ENCODE data around the gene SLC4A9.

The SLC4A9 gene, protein sequence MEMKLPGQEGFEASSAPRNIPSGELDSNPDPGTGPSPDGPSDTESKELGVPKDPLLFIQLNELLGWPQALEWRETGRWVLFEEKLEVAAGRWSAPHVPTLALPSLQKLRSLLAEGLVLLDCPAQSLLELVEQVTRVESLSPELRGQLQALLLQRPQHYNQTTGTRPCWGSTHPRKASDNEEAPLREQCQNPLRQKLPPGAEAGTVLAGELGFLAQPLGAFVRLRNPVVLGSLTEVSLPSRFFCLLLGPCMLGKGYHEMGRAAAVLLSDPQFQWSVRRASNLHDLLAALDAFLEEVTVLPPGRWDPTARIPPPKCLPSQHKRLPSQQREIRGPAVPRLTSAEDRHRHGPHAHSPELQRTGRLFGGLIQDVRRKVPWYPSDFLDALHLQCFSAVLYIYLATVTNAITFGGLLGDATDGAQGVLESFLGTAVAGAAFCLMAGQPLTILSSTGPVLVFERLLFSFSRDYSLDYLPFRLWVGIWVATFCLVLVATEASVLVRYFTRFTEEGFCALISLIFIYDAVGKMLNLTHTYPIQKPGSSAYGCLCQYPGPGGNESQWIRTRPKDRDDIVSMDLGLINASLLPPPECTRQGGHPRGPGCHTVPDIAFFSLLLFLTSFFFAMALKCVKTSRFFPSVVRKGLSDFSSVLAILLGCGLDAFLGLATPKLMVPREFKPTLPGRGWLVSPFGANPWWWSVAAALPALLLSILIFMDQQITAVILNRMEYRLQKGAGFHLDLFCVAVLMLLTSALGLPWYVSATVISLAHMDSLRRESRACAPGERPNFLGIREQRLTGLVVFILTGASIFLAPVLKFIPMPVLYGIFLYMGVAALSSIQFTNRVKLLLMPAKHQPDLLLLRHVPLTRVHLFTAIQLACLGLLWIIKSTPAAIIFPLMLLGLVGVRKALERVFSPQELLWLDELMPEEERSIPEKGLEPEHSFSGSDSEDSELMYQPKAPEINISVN

DNA sequence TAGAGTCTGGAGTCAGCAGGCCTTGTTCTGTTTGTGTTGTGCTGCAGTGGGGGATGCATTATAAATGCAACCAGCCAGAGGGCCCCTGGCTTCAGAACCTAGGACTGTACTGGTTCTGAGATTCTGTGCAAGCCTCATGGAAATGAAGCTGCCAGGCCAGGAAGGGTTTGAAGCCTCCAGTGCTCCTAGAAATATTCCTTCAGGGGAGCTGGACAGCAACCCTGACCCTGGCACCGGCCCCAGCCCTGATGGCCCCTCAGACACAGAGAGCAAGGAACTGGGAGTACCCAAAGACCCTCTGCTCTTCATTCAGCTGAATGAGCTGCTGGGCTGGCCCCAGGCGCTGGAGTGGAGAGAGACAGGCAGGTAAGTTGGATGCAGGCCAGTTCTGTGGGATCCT is at the start of gene SLC4A9:
Gene SLC4A9, plus strand, starts transcription at position 94 of the 400 bp plus-strand sequence. Its CDS starts 43 bp downstream, at position 137.
- DNase-seq (ENCODE audit: low read depth), result no peak

DNA sequence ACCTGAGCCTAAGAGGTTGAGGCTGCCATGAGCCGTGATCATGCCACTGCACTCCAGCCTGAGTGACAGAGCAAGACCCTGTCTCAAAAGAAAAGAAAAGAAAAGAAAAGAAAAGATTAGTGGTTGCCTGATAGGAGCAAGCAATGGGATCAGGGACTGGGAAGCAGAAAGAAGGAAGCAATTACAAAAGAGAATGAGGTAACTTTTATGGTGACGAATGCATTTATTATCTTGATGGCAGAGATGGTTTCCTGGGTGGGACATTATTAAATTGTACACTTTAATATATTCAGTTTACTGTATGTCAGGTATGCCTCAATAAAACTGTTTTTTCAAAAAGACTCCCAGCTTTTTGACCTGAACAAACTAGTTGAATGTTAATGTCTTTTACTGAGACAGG is 49.6 kb upstream of the SLC4A9 start:
- DNase-seq (ENCODE audit: low read depth), result peak; percentile 66

DNA sequence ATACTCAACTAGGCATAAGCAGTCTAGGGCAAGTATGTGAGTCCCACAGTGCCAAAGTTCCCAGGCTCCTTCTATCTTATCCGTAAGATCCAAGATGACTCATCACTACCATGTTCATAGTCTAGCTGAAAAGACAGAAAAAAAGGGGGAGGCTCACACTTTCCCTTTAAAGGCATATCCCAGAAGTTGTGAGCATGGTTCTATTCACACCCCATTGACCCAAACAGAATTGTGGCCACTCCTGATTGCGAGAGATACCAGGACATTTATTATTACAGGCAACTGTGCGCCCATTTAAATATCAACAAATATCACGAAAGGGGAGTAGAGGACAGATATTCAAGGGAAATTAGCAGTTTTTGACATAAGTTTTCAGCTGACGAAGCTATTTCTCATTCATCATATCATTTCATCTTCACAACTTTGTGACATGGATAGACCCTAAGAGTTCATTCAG is 49.0 kb upstream of the SLC4A9 start:
- peak; percentile 96 for DNase-seq (ENCODE audit: low read depth)

DNA sequence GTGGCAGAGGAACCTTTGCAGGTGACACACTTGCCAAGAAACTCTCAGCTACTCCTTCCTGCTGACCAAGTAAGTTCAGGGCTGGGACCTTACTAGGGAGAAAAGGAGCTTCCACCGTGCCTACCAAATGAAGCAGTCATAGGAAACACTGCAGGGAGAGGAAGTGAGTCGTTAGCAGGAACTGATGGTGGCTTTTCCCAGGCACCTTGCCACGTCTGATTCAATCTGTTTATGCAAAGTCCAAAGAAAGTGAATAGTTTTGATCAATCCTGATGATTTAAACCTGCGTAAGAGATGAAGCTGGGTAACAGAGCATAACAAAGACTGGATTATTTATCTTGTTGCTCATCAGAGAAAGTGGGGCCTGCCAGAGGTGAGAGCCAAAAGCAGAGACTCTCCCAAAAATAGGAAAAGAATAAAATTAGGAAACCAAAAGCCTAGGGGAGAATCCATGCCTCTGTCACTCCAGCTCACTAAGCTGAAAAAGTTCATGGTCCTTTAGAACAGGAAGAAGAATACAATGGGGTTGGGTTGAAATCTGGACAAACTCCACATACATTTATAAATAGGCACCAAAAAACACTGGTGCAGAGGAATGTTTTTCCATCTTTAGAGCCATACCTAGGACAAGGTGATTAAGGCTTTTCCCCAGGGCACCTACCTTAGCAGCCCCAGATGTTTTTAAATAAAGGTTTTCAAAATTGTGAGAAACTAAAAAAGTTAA is 47.8 kb upstream of the SLC4A9 start:
- DNase-seq (ENCODE audit: low read depth), result peak; percentile 46

DNA sequence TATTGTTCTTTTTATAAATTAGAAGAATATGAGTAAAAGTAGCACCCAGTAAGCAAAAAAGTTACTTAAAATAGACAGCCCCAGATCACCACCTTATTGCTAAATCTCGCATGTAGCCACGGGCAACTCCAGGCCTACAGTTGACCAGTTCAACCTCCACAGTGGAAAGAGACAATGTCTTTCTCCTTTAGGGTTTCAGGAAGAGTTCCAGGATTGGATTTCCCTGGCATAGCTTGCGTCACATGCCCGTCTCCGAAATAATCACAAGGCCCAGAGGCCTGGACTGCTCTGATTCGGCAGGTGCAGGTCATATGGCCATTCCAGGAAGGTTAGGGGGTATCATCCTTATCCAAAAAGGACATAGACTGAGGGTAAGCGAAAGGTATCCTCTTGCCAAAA is 47.2 kb upstream of the SLC4A9 start:
- DNase-seq (ENCODE audit: low read depth), result no peak

DNA sequence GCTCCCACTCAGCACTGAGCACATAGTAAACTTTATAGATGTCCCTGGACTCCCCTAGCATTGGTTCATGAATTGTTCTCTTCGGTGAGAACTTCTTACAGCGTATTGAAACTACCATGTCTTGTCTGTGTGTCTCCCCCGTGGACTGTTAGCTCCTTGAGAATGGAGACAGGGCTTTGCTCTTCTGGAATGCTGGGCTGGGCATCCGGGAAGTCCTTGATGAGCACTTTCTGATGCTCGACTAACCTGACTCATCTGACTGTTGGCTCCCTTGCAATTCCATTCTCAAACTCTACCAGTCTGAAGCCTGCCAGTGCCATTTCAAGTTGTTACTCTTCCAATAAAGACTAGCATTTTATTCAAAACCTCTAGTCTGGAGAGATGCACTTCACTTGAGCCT is 42.1 kb upstream of the SLC4A9 start:
- peak; percentile 58 for DNase-seq (ENCODE audit: low read depth)

DNA sequence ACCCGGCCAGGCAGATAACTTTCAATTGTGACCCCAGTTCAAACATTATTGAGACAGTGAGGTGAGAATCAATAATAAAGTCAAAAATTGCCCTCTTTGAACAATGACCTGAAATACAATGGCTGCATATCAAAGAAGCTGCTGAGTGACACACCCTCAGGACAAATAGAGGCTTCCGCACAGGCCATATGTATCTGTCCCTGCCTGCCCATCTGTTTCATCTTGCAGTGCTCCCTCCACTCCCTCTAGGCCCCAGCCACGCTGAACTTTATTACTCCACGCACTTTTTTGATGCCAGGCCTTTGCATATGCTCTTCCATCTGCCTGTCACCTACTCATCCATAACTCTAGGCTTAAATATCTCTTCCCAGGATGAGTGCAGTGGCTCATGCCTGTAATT is 41.2 kb upstream of the SLC4A9 start:
- no peak for DNase-seq (ENCODE audit: low read depth)

DNA sequence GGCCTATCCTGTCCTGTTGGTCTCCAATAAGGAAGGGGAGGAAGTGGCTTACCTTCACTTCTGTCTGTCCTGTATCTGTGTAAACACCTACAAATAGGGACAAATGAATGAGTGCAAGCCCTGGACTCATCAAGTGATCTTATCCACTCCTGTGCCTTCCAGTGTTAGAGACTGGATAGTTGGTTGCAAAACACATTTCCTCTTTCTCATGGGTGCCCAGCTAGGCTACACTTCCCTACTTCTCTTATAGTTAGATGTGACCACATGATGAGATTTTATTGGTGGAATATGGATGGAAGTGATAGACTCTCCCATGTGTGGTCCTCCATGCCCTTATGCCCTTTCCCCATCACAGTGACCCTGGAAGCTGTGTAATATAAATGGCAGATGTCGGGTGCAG is 40.2 kb upstream of the SLC4A9 start:
- no peak for DNase-seq (ENCODE audit: low read depth)

DNA sequence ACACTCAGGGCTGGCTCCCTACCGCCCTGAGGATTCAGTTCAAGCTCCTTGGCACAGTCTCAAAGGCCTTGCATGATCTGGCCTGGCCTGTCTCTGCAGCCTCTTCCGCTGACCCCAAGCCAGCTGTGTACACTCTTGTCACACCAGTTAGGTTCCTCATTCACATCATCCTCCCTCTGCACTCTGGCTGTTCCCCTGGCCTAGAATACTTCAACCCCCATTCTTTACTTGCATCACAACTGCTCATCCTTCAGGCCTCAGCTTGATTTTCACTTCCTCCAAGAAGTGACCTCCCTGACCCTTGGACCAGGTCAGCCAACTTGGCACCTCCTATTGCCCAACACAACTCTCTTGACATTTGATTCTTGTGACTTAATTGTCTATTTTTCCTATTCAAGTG is 38.2 kb upstream of the SLC4A9 start:
- DNase-seq (ENCODE audit: low read depth), result no peak

DNA sequence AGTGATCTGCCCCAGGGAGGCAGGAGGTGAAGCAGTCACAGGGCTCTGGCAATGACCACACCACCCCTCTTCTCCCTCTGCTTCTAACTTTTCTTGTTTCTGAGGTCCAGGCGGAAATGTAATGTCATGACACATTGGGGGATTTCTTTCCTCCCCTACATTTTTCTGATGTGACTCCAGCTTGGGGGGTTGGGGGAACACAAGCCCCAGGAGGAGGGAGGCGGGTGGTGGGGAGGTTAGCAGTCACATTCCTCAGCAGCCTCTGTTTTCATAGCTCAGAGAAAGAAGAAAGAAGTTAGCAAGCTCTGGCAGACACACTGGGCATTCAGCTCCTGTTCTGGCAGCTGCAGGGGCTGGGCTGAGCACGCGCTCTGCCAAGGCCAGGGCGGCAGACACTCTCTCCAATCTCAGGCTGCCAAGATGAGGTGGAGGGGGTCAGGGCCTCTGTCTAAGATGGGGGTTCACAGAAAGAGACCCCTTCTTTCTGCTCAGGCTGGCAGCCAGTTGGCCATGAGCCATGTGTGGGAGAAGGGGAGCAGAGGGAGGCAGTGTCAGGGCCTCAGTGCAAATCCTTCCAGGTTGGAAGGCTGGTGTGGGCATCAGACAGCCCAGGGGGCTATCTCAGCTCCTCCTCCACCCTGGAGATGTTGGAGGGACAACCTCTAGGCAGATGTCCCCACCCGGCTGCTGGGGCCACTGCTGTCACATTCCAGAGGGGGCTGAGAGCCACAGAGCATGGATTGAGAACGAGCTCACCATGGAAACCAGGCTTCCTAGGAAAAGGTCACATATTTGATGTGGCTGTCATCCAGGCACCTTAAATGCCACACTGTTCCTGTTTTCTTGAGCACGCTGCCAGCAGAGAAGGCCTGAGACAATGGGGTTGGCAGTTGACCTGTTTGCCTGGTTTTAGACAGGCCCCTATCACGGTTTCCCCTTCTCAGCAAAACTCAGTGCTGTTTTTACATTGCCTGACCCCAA is 37.0 kb upstream of the SLC4A9 start:
- peak; percentile 97 for DNase-seq (ENCODE audit: low read depth)

DNA sequence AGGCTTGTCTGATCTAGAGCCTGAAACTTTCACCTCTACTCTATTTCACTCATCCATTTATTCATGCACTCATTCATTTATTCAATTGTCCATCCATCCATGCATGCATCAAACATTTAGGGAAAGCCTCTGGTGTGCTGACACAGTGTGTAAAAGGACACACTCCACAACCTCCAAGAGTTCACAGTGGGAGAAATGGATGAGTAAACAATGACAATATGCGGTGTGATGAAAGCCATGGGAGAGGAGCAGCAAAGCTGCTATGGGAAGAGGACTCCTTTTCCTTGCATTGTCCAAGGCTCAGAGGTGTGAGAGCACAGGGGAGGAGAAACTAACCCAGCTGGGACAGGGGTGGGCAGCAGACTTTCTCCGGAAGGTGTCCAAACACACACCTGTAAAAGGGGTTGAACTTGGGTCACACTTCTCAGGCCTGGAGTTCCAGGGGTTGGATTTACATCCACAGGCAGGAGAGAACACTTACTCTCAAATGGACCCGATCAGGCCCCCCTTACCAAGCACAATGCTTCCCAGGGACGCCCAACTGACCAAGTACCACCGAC is 35.9 kb upstream of the SLC4A9 start:
- DNase-seq (ENCODE audit: low read depth), result peak; percentile 37

DNA sequence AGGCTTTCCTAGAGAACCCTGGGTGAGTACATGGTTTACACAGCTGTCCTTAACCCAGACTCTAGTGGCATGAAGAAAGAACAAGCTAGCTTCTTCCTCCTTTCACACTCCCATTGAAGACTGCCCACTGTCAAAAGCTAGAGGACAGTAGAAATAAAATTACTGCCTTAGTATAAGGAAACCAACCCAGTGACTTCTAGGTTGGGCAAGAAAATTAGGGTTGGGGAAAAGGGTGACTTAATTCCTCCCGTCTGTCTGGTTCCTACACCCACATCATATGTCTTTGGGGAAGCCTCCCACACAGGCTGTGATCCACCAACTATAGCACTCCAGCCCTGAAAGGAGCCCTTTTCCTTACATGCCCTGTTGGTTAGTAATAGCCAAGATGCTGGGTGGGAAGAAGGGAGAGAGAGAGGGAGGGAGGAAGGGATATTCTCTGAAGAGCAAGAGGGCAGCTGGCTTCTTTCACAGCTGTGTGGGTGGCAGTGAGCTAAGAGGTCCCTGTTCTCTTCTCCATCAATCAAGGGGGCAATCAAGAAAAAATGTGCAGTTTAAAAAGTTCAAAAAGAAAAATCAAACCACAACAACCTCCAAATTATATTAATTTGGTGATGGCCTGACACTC is 35.3 kb upstream of the SLC4A9 start:
- peak; percentile 97 for DNase-seq (ENCODE audit: low read depth)

DNA sequence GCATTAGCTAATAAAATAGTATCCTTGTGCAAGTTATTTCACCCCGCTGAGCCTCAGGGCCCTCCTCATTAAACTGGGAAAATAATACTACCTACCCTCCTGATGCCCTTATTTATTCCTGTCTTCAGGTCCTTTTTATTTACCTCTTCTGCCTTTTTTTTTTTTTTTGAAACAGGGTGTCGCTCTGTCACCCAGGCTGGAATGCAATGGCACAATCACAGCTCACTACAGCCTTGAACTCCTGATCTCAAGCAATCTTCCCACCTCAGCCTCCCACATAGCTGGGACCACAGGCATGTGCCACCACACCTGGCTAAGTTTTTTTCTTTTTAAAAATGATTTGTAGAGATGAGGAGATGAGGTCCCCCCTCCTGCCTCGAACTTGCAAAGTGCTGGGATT is 34.5 kb upstream of the SLC4A9 start:
- no peak for DNase-seq (ENCODE audit: low read depth)

DNA sequence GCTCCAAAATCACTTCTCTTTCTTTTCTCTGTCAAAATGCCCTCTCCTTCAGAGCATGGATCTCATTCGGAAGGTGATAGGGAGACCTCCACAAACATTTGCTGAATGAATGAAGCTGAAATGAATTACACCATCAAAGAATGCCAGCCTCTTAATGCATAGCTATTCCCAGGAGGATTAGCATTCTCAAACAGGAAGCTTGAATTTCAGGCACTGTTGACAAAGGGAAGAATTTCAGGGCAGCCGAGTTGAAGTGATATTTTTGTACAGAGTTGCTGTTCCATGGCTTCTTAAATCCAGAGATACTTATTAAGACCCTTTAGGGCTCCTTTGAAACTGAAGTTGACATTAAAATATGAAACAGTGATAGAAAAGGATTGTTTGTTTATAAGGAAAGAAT is 32.4 kb upstream of the SLC4A9 start:
- peak; percentile 47 for DNase-seq (ENCODE audit: low read depth)

DNA sequence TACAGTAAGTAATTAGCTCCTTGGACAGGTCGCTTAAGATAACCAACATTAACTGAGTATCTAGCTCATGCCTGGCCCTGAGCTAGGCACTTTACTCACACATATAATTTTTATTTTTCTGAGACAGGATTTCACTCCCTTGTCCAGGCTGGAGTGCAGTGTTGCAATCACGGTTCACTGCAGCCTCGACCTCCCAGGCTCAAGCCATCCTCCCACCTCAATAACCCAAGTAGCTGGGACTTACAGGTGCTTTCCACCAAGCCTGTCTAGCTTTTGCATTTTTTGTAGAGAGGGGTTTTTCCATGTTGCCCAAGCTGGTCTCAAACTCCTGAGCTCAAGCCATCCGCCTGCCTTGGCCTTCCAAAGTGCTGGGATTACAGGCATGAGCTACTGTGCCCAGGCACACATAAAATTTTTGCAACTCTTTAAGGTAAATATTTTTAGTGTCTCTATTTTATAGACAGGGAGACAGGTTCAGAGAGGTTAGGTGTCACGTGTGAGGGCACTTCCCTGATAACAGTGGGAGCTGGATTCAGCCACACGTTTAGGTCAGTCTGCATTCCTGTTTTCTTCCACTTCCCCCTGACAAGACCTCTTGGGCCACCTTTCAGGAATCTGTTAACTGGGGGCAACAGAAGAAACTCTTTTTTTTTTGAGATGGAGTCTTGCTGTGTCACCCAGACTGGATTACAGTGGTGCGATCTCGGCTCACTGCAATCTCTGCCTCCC is 31.8 kb upstream of the SLC4A9 start:
- DNase-seq (ENCODE audit: low read depth), result peak; percentile 20

DNA sequence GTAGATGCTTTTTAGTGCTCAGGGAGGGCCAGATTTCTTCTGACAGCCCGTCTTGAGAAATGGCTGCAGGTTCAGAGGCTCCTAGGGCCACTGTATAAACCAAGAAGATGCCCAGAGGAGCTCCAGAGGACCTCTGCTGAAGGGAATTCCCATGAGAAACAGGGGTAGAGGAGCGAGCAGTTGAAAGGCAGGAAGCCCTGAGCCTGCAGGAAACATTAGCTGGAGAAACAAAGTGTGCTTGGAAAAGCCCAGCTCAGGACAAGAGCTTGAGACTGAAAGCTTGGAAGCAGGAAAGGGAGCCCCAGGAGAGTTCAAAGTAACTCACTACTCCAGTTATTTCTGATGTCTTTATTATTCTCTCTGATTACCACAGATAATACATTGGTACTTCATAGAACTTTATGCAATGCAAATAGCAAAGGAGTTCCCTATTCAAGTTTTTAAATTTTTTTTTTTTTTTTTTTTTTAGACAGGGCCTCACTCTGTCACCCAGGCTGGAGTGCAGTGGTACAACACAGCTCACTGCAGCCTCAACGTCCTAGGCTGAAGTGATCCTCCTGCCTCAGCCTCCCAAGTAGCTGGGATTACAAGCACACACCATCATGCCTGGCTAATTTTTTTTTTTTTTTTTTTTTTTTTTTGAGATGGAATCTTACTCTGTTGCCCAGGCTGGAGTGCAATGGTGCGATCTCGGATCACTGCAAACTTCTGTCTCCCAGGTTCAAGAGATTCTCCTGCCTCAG is 30.1 kb upstream of the SLC4A9 start:
- DNase-seq (ENCODE audit: low read depth), result no peak

DNA sequence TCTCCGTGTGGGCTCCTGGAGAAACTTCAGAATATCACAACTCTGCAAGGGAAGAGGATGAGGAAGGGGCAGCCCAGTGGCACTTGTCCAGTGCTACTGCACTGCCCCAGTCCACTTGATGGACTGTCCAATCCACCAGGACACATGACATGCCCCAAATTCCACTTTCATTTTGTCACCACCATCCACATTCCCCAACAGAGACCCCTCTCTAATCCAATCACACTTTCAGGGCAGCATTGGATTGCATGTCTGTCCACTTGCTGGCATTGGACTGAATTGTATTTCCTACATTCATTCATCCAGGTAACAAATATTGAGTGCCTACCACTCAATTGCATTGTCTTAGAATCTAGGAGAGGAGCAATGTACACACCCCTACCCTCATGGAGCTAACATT is 28.4 kb upstream of the SLC4A9 start:
- no peak for DNase-seq (ENCODE audit: low read depth)

DNA sequence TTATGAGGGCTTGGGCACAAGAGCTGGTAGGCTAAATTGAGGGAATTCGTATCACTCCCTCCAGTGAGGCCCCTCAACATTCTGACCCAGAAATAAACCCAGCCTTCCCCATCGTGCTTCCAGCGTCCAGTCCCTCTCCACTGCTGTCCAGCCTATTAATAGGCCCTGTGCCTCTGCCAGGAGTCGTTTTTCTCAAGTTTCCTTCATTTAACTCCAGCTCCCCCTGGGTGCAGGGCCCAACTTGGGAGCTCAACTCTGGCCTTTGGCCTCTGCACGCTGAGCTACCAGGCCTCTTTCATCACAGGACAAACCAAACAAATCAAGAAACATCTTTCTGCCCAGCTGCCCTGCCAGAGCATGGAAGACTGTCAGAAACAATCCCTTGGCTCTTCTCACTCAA is 23.6 kb upstream of the SLC4A9 start:
- peak; percentile 24 for DNase-seq (ENCODE audit: low read depth)

DNA sequence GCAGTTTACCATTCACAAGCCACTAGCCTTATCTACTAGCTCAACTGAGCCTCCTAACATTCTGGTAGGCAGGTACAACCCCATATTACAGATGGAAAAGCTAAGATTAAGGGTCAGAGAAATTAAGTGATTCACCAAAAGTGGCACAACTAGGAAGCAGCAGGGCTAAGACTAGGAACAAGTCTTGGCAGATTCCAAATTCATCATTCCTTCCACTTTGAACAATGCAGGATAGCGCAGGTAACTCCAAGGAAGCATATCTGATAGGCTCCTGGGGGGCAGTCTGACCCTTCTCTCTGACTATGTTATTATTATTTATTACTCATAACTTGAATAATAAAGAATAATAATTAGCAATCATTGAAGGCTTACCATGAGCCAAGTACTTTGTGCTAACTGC is 22.1 kb upstream of the SLC4A9 start:
- DNase-seq (ENCODE audit: low read depth), result no peak
